ENCODE results near the gene ENKD1.

Gene ENKD1

GRCh38 chr16:67667817-67668494, 1.4 kb upstream of the ENKD1 start:
- TF ChIP-seq FOXP2 (optimal IDR thresholded peaks at IDR 0.05; ENCODE audit: control extremely low read depth, extremely low read length, insufficient read depth) (no peak), POLR2AphosphoS5 (IDR thresholded peaks at IDR 0.05; ENCODE audit: borderline replicate concordance, low read depth, low read length) (no peak), EZH2 (IDR thresholded peaks at IDR 0.05) (no peak)
- H3K27ac ChIP-seq, result no peak overlapping the region
- H3K9ac ChIP-seq (ENCODE audit: insufficient read length), result no peak overlapping the region

GRCh38 chr16:67667453-67667816, 885 bp upstream of the ENKD1 start:
- Histone ChIP-seq H3K36me3 (ENCODE audit: insufficient read depth, low read length) (no peaks in the 10 kb centered on the region), H3K9me3 (ENCODE audit: low read depth, low read length) (no peaks in the 10 kb centered on the region), H3K27ac (no peak overlapping the region), H3K9ac (ENCODE audit: insufficient read length) (no peak overlapping the region), H3K4me3 (no peak overlapping the region)
- no peak for DNase-seq (ENCODE audit: low read depth, low spot score)
- TF ChIP-seq EZH2 (IDR thresholded peaks at IDR 0.05) (no peak), FOXP2 (optimal IDR thresholded peaks at IDR 0.05; ENCODE audit: control extremely low read depth, extremely low read length, insufficient read depth) (no peak), POLR2AphosphoS5 (IDR thresholded peaks at IDR 0.05; ENCODE audit: borderline replicate concordance, low read depth, low read length) (no peak)

More at GRCh38 chr16:67667817-67668494, 1.4 kb upstream of the ENKD1 start:
- no peaks in the 10 kb centered on the region for H3K36me3 ChIP-seq (ENCODE audit: insufficient read depth, low read length)
- H3K4me3 ChIP-seq, result no peak overlapping the region
- H3K9me3 ChIP-seq (ENCODE audit: low read depth, low read length), result no peaks in the 10 kb centered on the region
- no peak for DNase-seq (ENCODE audit: low read depth, low spot score)

GRCh38 chr16:67666032-67666551, 458 bp downstream of the ENKD1 start:
- Histone ChIP-seq H3K27ac (no peak overlapping the region), H3K9me3 (ENCODE audit: low read depth, low read length) (no peaks in the 10 kb centered on the region), H3K9ac (ENCODE audit: insufficient read length) (no peak overlapping the region), H3K36me3 (ENCODE audit: insufficient read depth, low read length) (no peaks in the 10 kb centered on the region), H3K4me3 (no peak overlapping the region)
- TF ChIP-seq EZH2 (IDR thresholded peaks at IDR 0.05) (no peak), FOXP2 (optimal IDR thresholded peaks at IDR 0.05; ENCODE audit: control extremely low read depth, extremely low read length, insufficient read depth) (no peak), POLR2AphosphoS5 (IDR thresholded peaks at IDR 0.05; ENCODE audit: borderline replicate concordance, low read depth, low read length) (no peak)
- no peak for DNase-seq (ENCODE audit: low read depth, low spot score)

- Histone ChIP-seq H3K27ac (no peak overlapping the region), H3K9ac (ENCODE audit: insufficient read length) (no peak overlapping the region), H3K9me3 (ENCODE audit: low read depth, low read length) (no peaks in the 10 kb centered on the region), H3K36me3 (ENCODE audit: insufficient read depth, low read length) (no peaks in the 10 kb centered on the region), H3K4me3 (no peak overlapping the region)
- no peak for DNase-seq (ENCODE audit: low read depth, low spot score)
- TF ChIP-seq EZH2 (IDR thresholded peaks at IDR 0.05) (no peak), POLR2AphosphoS5 (IDR thresholded peaks at IDR 0.05; ENCODE audit: borderline replicate concordance, low read depth, low read length) (no peak), FOXP2 (optimal IDR thresholded peaks at IDR 0.05; ENCODE audit: control extremely low read depth, extremely low read length, insufficient read depth) (no peak)
Measured at GRCh38 chr16:67665598-67665997, 952 bp downstream of the ENKD1 start.

GRCh38 chr16:67664871-67665270, 1.7 kb downstream of the ENKD1 start:
- Histone ChIP-seq H3K9ac (ENCODE audit: insufficient read length) (no peak overlapping the region), H3K9me3 (ENCODE audit: low read depth, low read length) (no peaks in the 10 kb centered on the region), H3K36me3 (ENCODE audit: insufficient read depth, low read length) (no peaks in the 10 kb centered on the region), H3K4me3 (no peak overlapping the region), H3K27ac (no peak overlapping the region)
- no peak for DNase-seq (ENCODE audit: low read depth, low spot score)
- TF ChIP-seq POLR2AphosphoS5 (IDR thresholded peaks at IDR 0.05; ENCODE audit: borderline replicate concordance, low read depth, low read length) (no peak), FOXP2 (optimal IDR thresholded peaks at IDR 0.05; ENCODE audit: control extremely low read depth, extremely low read length, insufficient read depth) (no peak), EZH2 (IDR thresholded peaks at IDR 0.05) (no peak)

GRCh38 chr16:67664258-67664657, 2.3 kb downstream of the ENKD1 start:
- Histone ChIP-seq H3K9ac (ENCODE audit: insufficient read length) (no peak overlapping the region), H3K27ac (no peak overlapping the region), H3K9me3 (ENCODE audit: low read depth, low read length) (no peaks in the 10 kb centered on the region), H3K4me3 (no peak overlapping the region), H3K36me3 (ENCODE audit: insufficient read depth, low read length) (no peaks in the 10 kb centered on the region)
- DNase-seq (ENCODE audit: low read depth, low spot score), result no peak
- TF ChIP-seq EZH2 (IDR thresholded peaks at IDR 0.05) (no peak), FOXP2 (optimal IDR thresholded peaks at IDR 0.05; ENCODE audit: control extremely low read depth, extremely low read length, insufficient read depth) (no peak), POLR2AphosphoS5 (IDR thresholded peaks at IDR 0.05; ENCODE audit: borderline replicate concordance, low read depth, low read length) (no peak)

GRCh38 chr16:67663877-67664222, 2.7 kb downstream of the ENKD1 start:
- TF ChIP-seq POLR2AphosphoS5 (IDR thresholded peaks at IDR 0.05; ENCODE audit: borderline replicate concordance, low read depth, low read length) (no peak), FOXP2 (optimal IDR thresholded peaks at IDR 0.05; ENCODE audit: control extremely low read depth, extremely low read length, insufficient read depth) (no peak), EZH2 (IDR thresholded peaks at IDR 0.05) (no peak)

GRCh38 chr16:67663151-67663876, 3.2 kb downstream of the ENKD1 start:
- no peak overlapping the region for H3K9ac ChIP-seq (ENCODE audit: insufficient read length)
- no peaks in the 10 kb centered on the region for H3K36me3 ChIP-seq (ENCODE audit: insufficient read depth, low read length)
- TF ChIP-seq POLR2AphosphoS5 (IDR thresholded peaks at IDR 0.05; ENCODE audit: borderline replicate concordance, low read depth, low read length), result no peak
- no peak for TF ChIP-seq EZH2 (IDR thresholded peaks at IDR 0.05)
- TF ChIP-seq FOXP2 (optimal IDR thresholded peaks at IDR 0.05; ENCODE audit: control extremely low read depth, extremely low read length, insufficient read depth), result no peak
- DNase-seq (ENCODE audit: low read depth, low spot score), result no peak
- no peak overlapping the region for H3K4me3 ChIP-seq
- no peak overlapping the region for H3K27ac ChIP-seq
- no peaks in the 10 kb centered on the region for H3K9me3 ChIP-seq (ENCODE audit: low read depth, low read length)

More at GRCh38 chr16:67663877-67664222, 2.7 kb downstream of the ENKD1 start:
- Histone ChIP-seq H3K4me3 (no peak overlapping the region), H3K9ac (ENCODE audit: insufficient read length) (no peak overlapping the region), H3K27ac (no peak overlapping the region), H3K9me3 (ENCODE audit: low read depth, low read length) (no peaks in the 10 kb centered on the region), H3K36me3 (ENCODE audit: insufficient read depth, low read length) (no peaks in the 10 kb centered on the region)
- no peak for DNase-seq (ENCODE audit: low read depth, low spot score)

Measured in SK-N-MC (cell line).